Kidney (tissue), 14 donors: ENCODE measurements around the gene PRM1. TPM values are rescaled to one million over a fixed set of nuclear protein-coding genes. Genes with fewer than 3 reads are reported as not detected.

Source experiments
- DNase-seq, 5 donors: peaks; one replicate each; pipeline ENCODE4 v3.0.0-alpha.2; 2013 to 2020
- FAIRE-seq: peaks from 2 replicates; lab custom pipeline; 2012; peaks lifted over from hg19 to GRCh38; lab: Jason Lieb, UNC
- H3K27ac ChIP-seq, 2 donors: one replicate each; pipeline ENCODE4 v1.7.0; 2013; ENCODE audit warnings: low read depth in 2 of 2, low read length in 2 of 2, inconsistent platforms in 1 of 2
- H3K27me3 ChIP-seq: one replicate; pipeline ENCODE4 v1.7.1; 2013; ENCODE audit warnings: low read length, inconsistent platforms; ENCODE audit not compliant: control insufficient read depth, insufficient read depth
- H3K36me3 ChIP-seq, 3 donors: one replicate each; pipeline versions ENCODE4 v1.7.0 to v1.7.1; 2013; ENCODE audit warnings: low read length in 3 of 3, control low read depth in 1 of 3, inconsistent platforms in 1 of 3; ENCODE audit not compliant: insufficient read depth in 3 of 3, control insufficient read depth in 2 of 3
- H3K4me1 ChIP-seq, 3 donors: one replicate each; pipeline versions ENCODE4 v1.7.0 to v1.7.1; 2013; ENCODE audit warnings: low read length in 3 of 3, inconsistent platforms in 1 of 3, low read depth in 1 of 3; ENCODE audit not compliant: control insufficient read depth in 2 of 3, insufficient read depth in 2 of 3
- H3K4me3 ChIP-seq, 3 donors: one replicate each; pipeline versions ENCODE4 v1.7.0 to v1.8.1; 2013; ENCODE audit warnings: low read length in 3 of 3, control low read depth in 1 of 3, inconsistent platforms in 1 of 3
- H3K9ac ChIP-seq, 3 donors: one replicate each; pipeline versions ENCODE4 v1.7.0 to v1.7.1; 2013; ENCODE audit warnings: low read length in 3 of 3, control low read depth in 1 of 3, inconsistent platforms in 1 of 3
- H3K9me3 ChIP-seq, 3 donors: one replicate each; pipeline versions ENCODE4 v1.7.0 to v1.7.1; 2013; ENCODE audit warnings: low read length in 3 of 3, control low read depth in 1 of 3, inconsistent platforms in 1 of 3; ENCODE audit not compliant: control insufficient read depth in 2 of 3, insufficient read depth in 1 of 3
- CTCF ChIP-seq: IDR thresholded peaks from 3 replicates; pipeline ENCODE4 v1.5.1; 2012; ENCODE audit warnings: mild to moderate bottlenecking, moderate library complexity, borderline replicate concordance; ENCODE audit not compliant: insufficient read depth; ENCODE audit errors: extremely low read depth
- intact Hi-C: fragments of 100-400 bp; cut with DNase I; formaldehyde crosslinking; loops from one replicate; pipeline ENCODE4 v1.11.1; 2022
- polyA plus RNA-seq: library from polyadenylated mRNA; stranded (reverse); fragments of 350-450 nt; fragmentation: Illumina TruSeq; extraction: RNeasy Lipid Tissue Mini Kit (QIAGEN cat#74804); gene quantifications from one replicate; pipeline ENCODE4 v1.2.3, GENCODE V29; 2014; ENCODE audit warnings: low read depth, low replicate concordance; ENCODE audit not compliant: insufficient read depth
- total RNA-seq: library from RNA; stranded (reverse); fragmentation: NEBNext Ultra II Directional; extraction: Animal tissue kit (Norgen Biotek cat#: 25700); gene quantifications from one replicate; pipeline ENCODE4 v1.2.1, GENCODE V29; 2021
- donor health status: control.
- donor health status: control.
- donor health status: control.
- donor health status: control.
- donor health status: control.
- donor health status: DM: yes; HTN: yes; CAD: no.
- donor health status: Normal renal cell carcinoma (clear cell type).

Gene PRM1
- total and polyA plus RNA-seq, 2 donors from 2014 or later, result not detected

DNA sequence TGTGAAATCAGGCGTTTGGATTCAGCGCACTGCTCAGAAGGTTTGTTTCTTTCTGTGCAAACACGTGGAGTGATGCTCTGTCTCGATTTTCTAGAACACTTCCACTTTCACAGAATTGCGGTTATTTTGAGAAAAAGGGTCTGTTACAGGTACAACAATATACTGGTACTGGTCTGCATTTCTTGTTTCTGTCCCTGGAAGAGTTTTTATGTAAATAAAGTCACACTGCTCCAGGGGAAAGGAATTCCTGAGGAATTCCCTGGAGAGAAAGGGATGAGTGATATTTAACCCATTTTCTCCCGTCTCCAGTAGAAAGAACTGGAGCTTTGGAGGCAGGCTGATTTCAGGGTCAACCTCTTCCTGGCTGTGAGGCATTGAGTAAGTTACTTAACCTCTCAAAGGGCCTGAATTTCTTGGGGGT lies 48.0 kb upstream of the PRM1 start:
- no peaks in the 10 kb centered on the region for H3K9me3 ChIP-seq
- H3K9ac ChIP-seq, result no peak overlapping the region
- H3K4me1 ChIP-seq, result peaks cover 0 to 11% (median 0%) of the 10 kb centered on the region in 3 donors
- H3K4me3 ChIP-seq, result peak overlapping the region in 1 of 3 donors; percentile 2
- no peak overlapping the region for H3K27ac ChIP-seq
- H3K27me3 ChIP-seq, result no peaks in the 10 kb centered on the region
- no peak for TF ChIP-seq CTCF
- FAIRE-seq (no peak), DNase-seq (peak in 2 of 5 donors; percentile 51 to 63)
- intact Hi-C loops, result no loop called here
- no peaks in the 10 kb centered on the region for H3K36me3 ChIP-seq

GRCh38 chr16:11328172-11329070 lies 47.3 kb upstream of the PRM1 start:
- no peak overlapping the region for H3K9ac ChIP-seq
- H3K27me3 ChIP-seq, result no peaks in the 10 kb centered on the region
- intact Hi-C loops, result no loop called here
- peaks cover 0 to 11% (median 0%) of the 10 kb centered on the region in 3 donors for H3K4me1 ChIP-seq
- H3K4me3 ChIP-seq, result peak overlapping the region in 1 of 3 donors; percentile 2
- TF ChIP-seq CTCF, result no peak
- peak; percentile 87 to 98 (median 92) for DNase-seq
- no peak for FAIRE-seq
- peak overlapping the region; percentile 4 to 32 for H3K27ac ChIP-seq
- H3K9me3 ChIP-seq, result no peaks in the 10 kb centered on the region
- no peaks in the 10 kb centered on the region for H3K36me3 ChIP-seq

DNA sequence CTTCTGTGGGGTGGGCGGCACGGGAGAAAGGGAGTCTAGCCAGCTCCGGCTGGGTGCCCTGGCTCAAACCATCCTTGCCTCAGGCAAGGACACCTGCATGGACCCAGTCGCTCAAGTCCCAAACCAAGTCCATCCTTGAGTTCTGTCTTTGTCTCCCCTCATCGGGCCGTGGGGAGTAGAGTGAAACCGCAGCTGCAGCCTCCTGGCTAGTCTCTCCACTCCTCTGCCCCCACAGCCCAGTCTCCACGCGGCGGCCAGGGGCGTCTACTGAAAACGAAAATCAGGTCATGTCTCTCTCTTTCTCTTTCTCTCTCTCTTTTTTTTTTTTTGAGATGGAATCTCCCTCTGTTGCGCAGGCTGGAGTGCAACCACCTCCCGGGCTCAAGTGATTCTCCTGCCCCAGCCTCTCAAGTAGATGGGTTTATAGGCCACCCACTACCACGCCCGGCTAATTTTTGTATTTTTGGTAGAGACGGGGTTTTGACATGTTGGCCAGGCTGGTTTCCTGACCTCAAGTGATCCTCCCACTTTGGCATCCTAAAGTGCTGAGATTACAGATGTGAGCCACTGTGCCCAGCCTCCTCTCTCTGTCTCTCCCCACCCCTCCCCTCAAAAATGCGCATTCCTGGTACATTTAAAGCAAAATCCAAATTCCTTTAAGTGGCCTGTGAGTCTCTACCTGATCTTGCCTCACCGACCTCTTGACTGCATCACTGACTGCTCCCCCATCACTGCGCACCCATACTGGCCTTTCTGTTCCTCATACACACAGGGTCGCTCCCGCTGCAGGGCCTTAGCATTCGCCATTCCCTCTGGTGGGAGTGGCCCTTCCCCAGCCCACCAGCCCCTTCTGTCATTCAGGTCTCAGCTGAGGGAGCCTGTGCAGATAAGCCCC lies 46.4 kb upstream of the PRM1 start:
- H3K4me1 ChIP-seq, result peaks cover 0 to 11% (median 0%) of the 10 kb centered on the region in 3 donors
- TF ChIP-seq CTCF, result no peak
- H3K4me3 ChIP-seq, result no peak overlapping the region
- no peaks in the 10 kb centered on the region for H3K36me3 ChIP-seq
- intact Hi-C loops, result no loop called here
- H3K27me3 ChIP-seq, result no peaks in the 10 kb centered on the region
- peak in 1 of 5 donors; percentile 46 for DNase-seq
- H3K9me3 ChIP-seq, result no peaks in the 10 kb centered on the region
- H3K9ac ChIP-seq, result no peak overlapping the region
- H3K27ac ChIP-seq, result peak overlapping the region in 1 of 2 donors; percentile 32
- FAIRE-seq, result no peak
